GM20431 (cell line): ENCODE measurements around the gene LIPC.

Experiments
- in situ Hi-C: fragments of 300-500 bp; cut with MseI, MboI; formaldehyde crosslinking; loops from one replicate; pipeline ENCODE4 v1.15.0; 2020; ENCODE audit warnings: low sequenced_read_pairs; ENCODE audit not compliant: unreplicated experiment

The LIPC gene

GRCh38 chr15:58404722-58405121 lies 27.1 kb upstream of the LIPC start:
- in situ Hi-C loops, result no loop called here

GRCh38 chr15:58405865-58406264 lies 25.9 kb upstream of the LIPC start:
- in situ Hi-C loops, result no loop called here

GRCh38 chr15:58406811-58407210 lies 25.0 kb upstream of the LIPC start:
- in situ Hi-C loops, result no loop called here

- in situ Hi-C loops, result no loop called here
Observed at GRCh38 chr15:58407236-58407775, 24.5 kb upstream of the LIPC start.

GRCh38 chr15:58407778-58408177 lies 24.0 kb upstream of the LIPC start:
- in situ Hi-C loops, result no loop called here

GRCh38 chr15:58409861-58410260 lies 21.9 kb upstream of the LIPC start:
- in situ Hi-C loops, result no loop called here

- in situ Hi-C loops, result no loop called here
Observed at GRCh38 chr15:58410353-58410752, 21.4 kb upstream of the LIPC start.

- in situ Hi-C loops, result no loop called here
Observed at GRCh38 chr15:58413253-58413652, 18.5 kb upstream of the LIPC start.

GRCh38 chr15:58415636-58416035 lies 16.2 kb upstream of the LIPC start:
- in situ Hi-C loops, result no loop called here

GRCh38 chr15:58416963-58417362 lies 14.8 kb upstream of the LIPC start:
- in situ Hi-C loops, result no loop called here

GRCh38 chr15:58418135-58418534 lies 13.7 kb upstream of the LIPC start:
- in situ Hi-C loops, result no loop called here

- in situ Hi-C loops, result no loop called here
Observed at GRCh38 chr15:58419803-58420524, 11.8 kb upstream of the LIPC start.

- in situ Hi-C loops, result no loop called here
Observed at GRCh38 chr15:58420579-58421043, 11.2 kb upstream of the LIPC start.

- in situ Hi-C loops, result no loop called here
Observed at GRCh38 chr15:58423205-58423604, 8.6 kb upstream of the LIPC start.

GRCh38 chr15:58423831-58424608 lies 7.8 kb upstream of the LIPC start:
- in situ Hi-C loops, result no loop called here

GRCh38 chr15:58424722-58425121 lies 7.1 kb upstream of the LIPC start:
- in situ Hi-C loops, result no loop called here

- in situ Hi-C loops, result no loop called here
Observed at GRCh38 chr15:58425185-58425584, 6.6 kb upstream of the LIPC start.

GRCh38 chr15:58425834-58426233 lies 6.0 kb upstream of the LIPC start:
- in situ Hi-C loops, result no loop called here

- in situ Hi-C loops, result no loop called here
Observed at GRCh38 chr15:58426501-58426900, 5.3 kb upstream of the LIPC start.

- in situ Hi-C loops, result no loop called here
Observed at GRCh38 chr15:58427987-58428386, 3.8 kb upstream of the LIPC start.

- in situ Hi-C loops, result no loop called here
Observed at GRCh38 chr15:58430224-58430787, 1.5 kb upstream of the LIPC start.
